Lower lobe of right lung (tissue), 2 donors: ENCODE data around the gene NOPCHAP1. TPM values are rescaled to one million over a fixed set of nuclear protein-coding genes. Genes with fewer than 3 reads are reported as not detected.

Experiments
- ATAC-seq, 2 donors: fragments of 200-7000 bp; cut with Tn5 transposase; one replicate each; pipeline ENCODE4 v1.9.1; 2020 to 2022; ENCODE audit warnings: mild to moderate bottlenecking in 2 of 2, moderate library complexity in 2 of 2
- DNase-seq: peaks from one replicate; pipeline ENCODE4 v3.0.0-alpha.2; 2020
- H3K27ac ChIP-seq: fragments of 200-600 bp; one replicate; pipeline ENCODE4 v1.8.0; 2022
- H3K27me3 ChIP-seq: fragments of 200-600 bp; one replicate; pipeline ENCODE4 v1.8.0; 2022; ENCODE audit warnings: low read depth
- H3K36me3 ChIP-seq: fragments of 200-600 bp; one replicate; pipeline ENCODE4 v1.8.0; 2022; ENCODE audit warnings: mild to moderate bottlenecking
- H3K4me1 ChIP-seq: fragments of 200-600 bp; one replicate; pipeline ENCODE4 v1.8.0; 2022
- H3K4me3 ChIP-seq: fragments of 200-600 bp; one replicate; pipeline ENCODE4 v1.8.0; 2022; ENCODE audit warnings: mild to moderate bottlenecking
- H3K9me3 ChIP-seq: fragments of 200-600 bp; one replicate; pipeline ENCODE4 v1.8.0; 2022
- CTCF ChIP-seq: fragments of 200-600 bp; IDR thresholded peaks from one replicate; pipeline ENCODE4 v1.8.0; 2022; ENCODE audit warnings: antibody characterized with exemption, mild to moderate bottlenecking
- intact Hi-C: fragments of 100-400 bp; cut with DNase I; formaldehyde crosslinking; loops from one replicate; pipeline ENCODE4 v1.11.0; 2022
- total RNA-seq: library from RNA; stranded (reverse); fragmentation: NEBNext Ultra II Directional; extraction: Animal tissue kit (Norgen Biotek cat#: 25700); gene quantifications from one replicate; pipeline ENCODE4 v1.2.1, GENCODE V29; 2021
- donor health status: DM: no; HTN: yes; CAD: no; lungs with severe emphysema.

The NOPCHAP1 gene
- total RNA-seq, 1 donor from 2014 or later: 11.7 TPM

- Histone ChIP-seq H3K4me3 (no peak overlapping the region), H3K27me3 (peaks cover 10% of the 10 kb centered on the region), H3K36me3 (no peaks in the 10 kb centered on the region), H3K27ac (no peak overlapping the region), H3K4me1 (peaks cover 24% of the 10 kb centered on the region), H3K9me3 (no peaks in the 10 kb centered on the region)
- intact Hi-C loops: no loop called here
- DNase-seq (no peak), ATAC-seq (no peak)
- TF ChIP-seq CTCF: no peak
These were observed 25.7 kb upstream of the NOPCHAP1 start for GRCh38 chr12:104960464-104960863.

- H3K27ac ChIP-seq: no peak overlapping the region
- DNase-seq: no peak
These were observed 22.4 kb upstream of the NOPCHAP1 start for GRCh38 chr12:104963757-104964156.

GRCh38 chr12:104964167-104964855 lies 21.8 kb upstream of the NOPCHAP1 start:
- Histone ChIP-seq H3K4me1 (peaks cover 6% of the 10 kb centered on the region), H3K27ac (no peak overlapping the region), H3K36me3 (no peaks in the 10 kb centered on the region), H3K4me3 (no peak overlapping the region), H3K9me3 (no peaks in the 10 kb centered on the region), H3K27me3 (peaks cover 10% of the 10 kb centered on the region)
- DNase-seq (no peak), ATAC-seq (no peak)
- intact Hi-C loops: no loop called here
- no peak for TF ChIP-seq CTCF

More at GRCh38 chr12:104963757-104964156, 22.4 kb upstream of the NOPCHAP1 start:
- H3K36me3 ChIP-seq: no peaks in the 10 kb centered on the region
- no peaks in the 10 kb centered on the region for H3K9me3 ChIP-seq
- intact Hi-C loops: no loop called here
- TF ChIP-seq CTCF: no peak
- H3K4me1 ChIP-seq: peaks cover 12% of the 10 kb centered on the region
- ATAC-seq: no peak
- no peak overlapping the region for H3K4me3 ChIP-seq
- H3K27me3 ChIP-seq: peaks cover 10% of the 10 kb centered on the region

- ATAC-seq: no peak
- Histone ChIP-seq H3K4me1 (peaks cover 1% of the 10 kb centered on the region), H3K36me3 (no peaks in the 10 kb centered on the region), H3K27ac (no peak overlapping the region), H3K27me3 (peaks cover 10% of the 10 kb centered on the region), H3K9me3 (no peaks in the 10 kb centered on the region), H3K4me3 (no peak overlapping the region)
- TF ChIP-seq CTCF: no peak
- no peak for DNase-seq
- intact Hi-C loops: no loop called here
These were observed 21.3 kb upstream of the NOPCHAP1 start for GRCh38 chr12:104964856-104965205.

- Histone ChIP-seq H3K36me3 (no peaks in the 10 kb centered on the region), H3K27me3 (peaks cover 10% of the 10 kb centered on the region), H3K4me1 (no peaks in the 10 kb centered on the region), H3K9me3 (no peaks in the 10 kb centered on the region), H3K4me3 (no peak overlapping the region), H3K27ac (no peak overlapping the region)
- ATAC-seq: no peak
- no peak for TF ChIP-seq CTCF
- DNase-seq: no peak
- intact Hi-C loops: no loop called here
These were observed 19.4 kb upstream of the NOPCHAP1 start for GRCh38 chr12:104966677-104967076.
